Right ventricle myocardium superior (tissue), 1 donor: ENCODE data around the gene THEM5. TPM values are rescaled to one million over a fixed set of nuclear protein-coding genes. Genes with fewer than 3 reads are reported as not detected.
A peak's percentile ranks its signal among the peaks of the same experiment; 100 is the strongest.

Experiments
- ATAC-seq: fragments of 200-7000 bp; cut with Tn5 transposase; one replicate; pipeline ENCODE4 v1.9.1; 2020; ENCODE audit warnings: mild to moderate bottlenecking; ENCODE audit not compliant: poor library complexity
- DNase-seq: peaks from one replicate; pipeline ENCODE4 v3.0.0-alpha.2; 2020
- intact Hi-C: fragments of 100-400 bp; cut with DNase I; formaldehyde crosslinking; loops from one replicate; pipeline ENCODE4 v1.11.2; 2022
- total RNA-seq: library from RNA; stranded (reverse); fragmentation: NEBNext Ultra II Directional; extraction: Animal tissue kit (Norgen Biotek cat#: 25700); gene quantifications from one replicate; pipeline ENCODE4 v1.2.1, GENCODE V29; 2021
- donor health status: DM: no; HTN: yes; CAD: no; lungs with severe emphysema.

The THEM5 gene
- total RNA-seq, 1 donor from 2014 or later: not detected

DNA sequence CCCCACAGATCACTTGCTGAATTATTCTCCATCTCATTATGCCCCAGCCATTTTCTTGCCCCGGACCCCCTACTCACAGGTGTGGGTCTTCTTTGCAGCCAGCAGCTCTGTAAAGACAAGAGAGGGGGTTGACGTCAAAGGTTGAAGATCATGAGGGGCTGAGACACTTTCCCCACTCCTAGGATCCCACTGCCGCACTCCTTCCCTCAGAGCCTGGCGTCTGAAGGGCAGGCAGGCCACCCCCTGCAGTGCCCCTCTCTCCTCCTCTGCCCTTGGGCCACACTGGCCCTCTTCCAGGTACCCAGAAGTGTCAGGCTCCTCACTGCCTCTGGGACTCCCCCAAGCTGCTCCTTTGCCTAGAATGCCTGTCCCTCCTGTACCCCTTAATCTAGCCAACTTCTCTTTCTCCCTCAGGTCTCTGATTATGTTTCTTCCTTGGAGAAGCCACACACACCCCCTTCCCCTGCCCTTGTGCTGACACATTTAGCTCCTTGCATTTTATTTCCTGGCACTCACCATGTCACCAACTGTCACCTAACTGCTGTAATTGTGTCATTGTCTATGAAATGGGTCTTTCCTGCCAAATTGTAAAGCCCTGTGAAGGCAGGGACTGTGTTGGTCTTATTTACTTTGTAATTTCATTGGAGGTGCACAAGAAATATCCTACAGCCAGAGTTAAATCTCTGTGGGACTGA is 24.0 kb downstream of the THEM5 start:
- no peak for ATAC-seq
- no peak for DNase-seq
- intact Hi-C loops: loop anchor here (10.0 kb wide), 1 partner anchor 65 kb away; the partner anchor contains the start of gene MRPL9

GRCh38 chr1:151828921-151829320 is 24.6 kb downstream of the THEM5 start:
- ATAC-seq: no peak
- peak; percentile 69 for DNase-seq
- intact Hi-C loops: no loop called here

DNA sequence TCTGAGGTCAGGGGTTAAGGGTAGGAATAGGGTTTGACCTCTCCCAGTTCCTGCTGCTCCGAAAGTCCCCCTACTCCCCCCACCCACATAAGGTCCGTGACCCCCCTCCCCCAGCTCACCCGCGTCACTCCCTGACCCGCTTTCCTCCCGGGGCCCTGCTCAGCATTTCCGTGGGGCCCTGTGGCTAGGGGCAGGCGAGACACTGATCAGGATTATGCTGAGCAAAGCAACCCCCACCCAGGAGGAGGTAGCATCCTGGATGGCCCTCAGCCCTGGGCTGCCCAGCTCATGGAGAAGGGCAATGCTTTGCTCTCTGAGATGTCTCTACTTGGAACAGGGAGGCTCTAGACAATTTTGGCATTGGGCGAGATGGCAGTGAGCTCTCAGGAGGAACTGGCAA is 25.7 kb downstream of the THEM5 start:
- DNase-seq: no peak
- intact Hi-C loops: no loop called here
- no peak for ATAC-seq

DNA sequence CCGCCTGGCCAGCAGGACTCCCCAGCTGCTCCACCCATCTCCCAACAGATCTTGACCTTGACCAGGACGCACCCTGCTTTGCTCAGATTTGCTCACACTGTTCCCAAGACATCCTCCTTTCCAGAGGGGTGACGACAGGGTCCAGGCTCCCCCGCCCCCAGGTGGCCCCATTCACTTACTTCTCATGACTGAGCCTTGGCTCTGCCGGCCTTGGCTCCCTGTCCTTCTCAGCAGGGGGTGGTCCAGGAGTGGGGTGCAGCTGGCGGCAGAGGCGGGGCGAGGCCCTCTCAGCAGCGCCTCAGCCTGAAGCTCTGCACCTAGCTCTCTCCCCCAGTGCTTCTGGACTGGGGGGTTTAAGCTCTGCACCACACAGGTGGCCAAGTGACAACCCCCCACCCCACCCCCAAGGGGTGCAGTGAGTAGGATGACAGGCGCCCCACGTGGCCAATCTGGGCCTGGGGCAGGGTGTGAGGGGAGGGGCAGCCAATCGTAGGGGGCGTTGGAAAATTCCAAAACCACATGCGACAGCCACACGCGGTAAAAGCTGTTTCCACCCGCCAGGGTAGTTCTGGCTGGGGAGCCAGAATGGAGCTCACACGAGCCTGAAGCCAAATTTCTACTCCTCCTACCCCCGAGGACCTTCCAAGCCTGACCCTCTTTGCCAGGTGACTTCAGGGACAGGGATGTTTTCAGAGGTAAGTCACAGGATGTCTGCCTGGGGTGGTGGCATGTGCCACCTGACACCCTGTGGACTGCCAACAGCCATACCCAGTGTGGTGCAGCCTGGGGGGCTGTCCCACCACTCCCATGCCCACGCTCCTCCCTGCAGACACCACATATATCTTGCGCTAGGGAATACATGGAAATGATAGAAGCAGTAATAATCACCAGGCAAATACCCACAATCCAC is 27.5 kb downstream of the THEM5 start:
- DNase-seq (no peak), ATAC-seq (peak; percentile 25)
- intact Hi-C loops: no loop called here

- intact Hi-C loops: no loop called here
- DNase-seq: no peak
- ATAC-seq: no peak
Observed at GRCh38 chr1:151825204-151825603, 28.3 kb downstream of the THEM5 start.

GRCh38 chr1:151823175-151823574 is 30.3 kb downstream of the THEM5 start:
- DNase-seq (no peak), ATAC-seq (no peak)
- intact Hi-C loops: no loop called here

GRCh38 chr1:151822404-151822803 is 31.1 kb downstream of the THEM5 start:
- ATAC-seq (no peak), DNase-seq (no peak)
- intact Hi-C loops: no loop called here

DNA sequence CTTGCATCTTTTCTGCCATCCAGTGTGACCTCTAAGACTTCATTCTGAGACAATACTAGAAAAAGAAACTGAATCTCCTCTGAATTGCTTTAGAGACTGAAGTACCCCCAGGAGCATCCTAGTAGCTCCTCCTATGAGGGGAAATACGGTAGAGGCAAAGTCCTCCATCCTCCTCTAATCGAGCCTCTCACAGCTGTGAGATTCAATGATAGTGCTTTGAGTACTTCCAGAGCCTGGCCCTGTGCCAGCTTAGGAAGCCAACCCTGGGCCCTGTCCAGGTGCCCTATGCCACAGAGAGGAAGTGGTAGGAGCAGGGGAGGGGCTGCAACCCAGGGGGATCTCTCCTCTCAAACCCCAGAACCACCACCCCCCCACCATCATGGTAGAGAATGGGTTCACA is 32.6 kb downstream of the THEM5 start:
- peak; percentile 37 for ATAC-seq

DNA sequence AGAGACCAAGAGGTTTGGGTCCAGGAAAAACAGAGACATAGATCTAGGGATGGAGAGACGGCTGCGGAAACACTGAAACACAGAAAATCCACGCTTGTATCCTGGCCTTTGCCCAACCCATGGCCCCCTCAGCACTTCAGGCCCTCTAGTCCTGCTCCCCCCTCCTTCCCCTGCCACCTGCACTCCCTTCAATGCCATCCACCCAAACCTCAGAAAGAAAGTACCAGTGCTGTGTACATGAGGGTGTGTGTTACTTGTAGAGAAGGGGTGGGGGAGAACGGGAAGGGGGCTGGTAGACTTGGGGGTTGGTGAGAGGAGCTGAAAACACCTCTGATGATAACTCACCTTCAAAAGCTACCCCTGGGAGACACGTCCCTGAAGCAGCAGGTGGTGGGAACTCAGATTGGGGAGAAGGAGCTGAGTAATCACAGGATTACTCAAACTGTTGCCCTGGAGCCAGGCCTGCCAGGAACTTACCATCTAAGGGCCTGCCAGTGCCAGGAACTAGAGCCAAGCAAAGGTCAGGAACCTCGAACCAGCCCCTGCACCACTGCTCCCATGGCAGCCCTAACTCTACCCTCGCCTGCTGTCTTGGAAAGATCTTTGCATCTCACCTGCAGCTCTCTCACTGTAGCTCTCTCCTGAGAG is 33.4 kb downstream of the THEM5 start:
- intact Hi-C loops: no loop called here
- ATAC-seq (no peak), DNase-seq (no peak)

More for the DNA sequence above, 32.6 kb downstream of the THEM5 start:
- no peak for DNase-seq
- intact Hi-C loops: no loop called here

DNA sequence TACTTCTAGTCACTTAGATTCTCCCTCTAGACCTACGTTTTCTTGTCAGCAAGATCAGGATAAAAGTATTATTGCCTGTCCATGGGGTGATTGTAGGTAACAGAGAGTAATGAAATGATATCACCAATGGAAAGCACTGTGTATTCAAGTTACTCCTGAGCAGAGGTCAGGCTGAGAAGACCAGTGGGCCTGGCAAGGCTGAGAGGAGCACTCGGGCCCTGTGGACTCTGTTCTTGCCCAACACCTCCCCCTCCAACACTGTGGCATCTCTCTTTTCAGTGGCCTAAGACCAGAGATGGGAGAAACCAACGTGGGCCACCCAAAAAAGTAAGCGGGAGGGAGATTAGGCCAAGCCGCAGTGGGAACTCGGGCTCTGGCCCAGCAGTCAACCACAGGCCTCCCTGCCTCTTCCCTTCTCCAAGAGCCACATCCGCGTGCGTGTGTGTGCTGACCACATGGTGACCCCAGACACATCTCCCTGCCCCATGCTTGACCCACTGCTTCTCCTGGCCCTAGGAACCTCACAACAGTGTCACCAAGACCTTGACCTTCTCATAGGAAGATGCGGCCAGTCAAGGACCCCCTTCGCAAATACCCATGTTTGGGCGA is 34.2 kb downstream of the THEM5 start:
- ATAC-seq (no peak), DNase-seq (no peak)
- intact Hi-C loops: no loop called here

GRCh38 chr1:151817353-151817730 is 36.2 kb downstream of the THEM5 start:
- ATAC-seq (no peak), DNase-seq (no peak)
- intact Hi-C loops: no loop called here

DNA sequence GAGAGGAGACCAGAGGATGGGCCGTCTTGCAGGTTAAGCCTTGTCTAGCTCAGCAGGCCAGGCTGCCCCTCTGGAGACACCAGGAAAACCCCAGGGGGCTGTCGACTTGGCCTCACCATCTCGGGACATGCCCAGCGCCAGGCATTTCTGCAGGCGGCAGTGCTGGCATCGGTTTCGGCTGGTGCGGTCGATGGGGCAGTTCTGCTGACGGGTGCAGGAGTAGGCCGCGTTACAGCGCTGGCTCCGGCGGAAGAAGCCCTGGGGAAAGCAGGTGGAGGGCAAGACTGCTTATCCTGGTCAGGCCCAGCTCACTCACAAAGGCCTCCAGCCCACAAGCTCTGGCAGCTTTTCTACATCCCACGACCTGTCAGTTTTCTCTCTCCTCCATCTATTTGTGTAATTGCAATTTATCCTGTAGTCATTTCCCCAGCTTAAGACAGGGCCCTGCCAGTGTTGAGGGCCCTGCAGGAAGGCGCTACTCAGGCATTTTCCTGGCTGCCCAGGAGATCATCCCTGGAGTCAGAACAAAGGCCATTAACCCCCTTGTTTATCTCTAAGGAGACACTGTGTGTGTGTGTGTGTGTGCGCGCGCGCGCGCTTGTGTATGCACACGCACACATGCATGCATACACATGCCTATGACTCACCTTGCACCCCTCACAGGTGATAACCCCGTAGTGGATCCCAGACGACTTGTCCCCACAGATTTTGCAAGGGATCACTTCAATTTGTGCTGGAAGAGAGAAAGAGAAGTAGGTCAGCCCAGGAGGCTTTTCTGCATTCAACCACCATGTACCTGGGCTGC is 36.8 kb downstream of the THEM5 start:
- DNase-seq: no peak
- ATAC-seq: no peak
- intact Hi-C loops: no loop called here

GRCh38 chr1:151815716-151816327 is 37.7 kb downstream of the THEM5 start:
- ATAC-seq: no peak
- DNase-seq: peak; percentile 58
- intact Hi-C loops: no loop called here

DNA sequence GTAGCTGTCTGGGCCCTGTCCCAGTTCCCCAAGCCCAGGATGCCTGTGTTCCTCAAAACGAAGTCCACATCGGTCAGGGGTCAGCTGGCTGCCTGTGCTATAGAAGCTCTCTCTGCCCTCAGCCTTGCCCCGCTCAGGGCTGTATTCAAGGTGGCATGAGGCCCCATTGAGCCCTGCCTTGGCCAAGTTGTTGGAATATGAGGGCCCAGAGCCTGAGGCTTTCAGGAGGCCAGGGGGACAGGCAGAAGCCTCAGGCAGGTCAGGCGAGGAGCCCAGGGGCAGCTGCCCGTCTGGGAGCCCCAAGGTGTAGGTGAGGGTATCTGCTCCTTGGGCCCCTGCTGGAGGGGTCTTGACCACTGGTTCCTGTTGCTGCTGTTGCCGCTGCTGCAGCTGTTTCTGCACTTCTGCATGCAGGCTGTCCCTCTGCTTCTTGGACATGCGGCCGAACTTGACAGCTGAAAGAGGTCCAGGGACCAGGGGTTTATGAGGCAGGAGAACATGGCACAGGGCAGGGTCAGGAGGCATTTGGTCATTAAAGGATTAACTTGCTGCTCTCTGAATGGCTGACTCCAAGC is 38.5 kb downstream of the THEM5 start:
- intact Hi-C loops: no loop called here
- no peak for ATAC-seq
- DNase-seq: no peak

- ATAC-seq (no peak), DNase-seq (no peak)
- intact Hi-C loops: no loop called here
Observed at GRCh38 chr1:151814426-151814825, 39.1 kb downstream of the THEM5 start.

DNA sequence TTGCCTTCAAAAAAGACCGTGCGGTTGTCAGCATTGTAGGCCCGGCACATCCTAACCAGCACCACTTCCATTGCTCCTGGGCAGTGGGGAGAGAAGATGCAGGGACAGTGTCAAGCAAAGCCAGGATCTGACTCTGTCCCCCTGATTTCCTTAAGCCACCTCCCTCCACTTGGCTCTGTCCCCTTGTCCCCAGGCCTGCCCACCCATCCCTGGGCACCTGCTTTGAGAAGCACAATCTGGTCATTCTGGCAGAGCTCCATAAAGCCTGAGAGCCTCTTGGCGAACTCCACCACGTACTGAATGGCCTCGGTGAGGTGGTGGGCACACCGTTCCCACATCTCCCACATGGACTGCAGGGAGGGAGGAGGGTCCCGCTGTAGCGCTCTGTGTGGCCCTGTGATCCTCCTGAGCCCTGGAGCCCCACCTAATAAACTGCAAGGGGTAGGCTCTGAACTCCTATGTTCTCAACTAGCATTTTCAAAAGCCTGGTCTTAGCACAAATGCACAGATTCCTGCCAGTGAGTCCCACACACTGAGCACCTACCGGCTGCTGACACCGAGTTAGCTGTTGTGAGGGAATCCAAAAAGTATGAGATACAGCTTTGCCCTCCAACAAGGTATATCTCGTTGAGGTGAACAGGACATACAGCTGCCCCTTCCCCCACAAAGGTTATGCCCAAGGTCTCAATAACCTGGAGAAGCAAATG is 40.1 kb downstream of the THEM5 start:
- ATAC-seq (no peak), DNase-seq (no peak)

GRCh38 chr1:151811181-151811580 is 42.3 kb downstream of the THEM5 start:
- intact Hi-C loops: no loop called here
- ATAC-seq: no peak
- DNase-seq: no peak

More for the DNA sequence above, 40.1 kb downstream of the THEM5 start:
- intact Hi-C loops: no loop called here
